ENCODE measurements around the gene CCDC178.

Gene CCDC178

GRCh38 chr18:33194793-33195192 lies 245.7 kb downstream of the CCDC178 start:
- Histone ChIP-seq H3K36me3 (ENCODE audit: low read depth) (no peaks in the 10 kb centered on the region), H3K9me3 (ENCODE audit: severe bottlenecking) (no peaks in the 10 kb centered on the region), H3K4me1 (ENCODE audit: insufficient read depth, poor library complexity, severe bottlenecking) (no peaks in the 10 kb centered on the region), H3K4me3 (ENCODE audit: severe bottlenecking) (no peak overlapping the region), H3K27ac (ENCODE audit: poor library complexity, severe bottlenecking) (no peak overlapping the region), H3K27me3 (ENCODE audit: insufficient read depth, poor library complexity, severe bottlenecking) (no peaks in the 10 kb centered on the region)
- ATAC-seq (ENCODE audit: low read depth) (no peak), DNase-seq (ENCODE audit: low spot score) (no peak)
- no peak for TF ChIP-seq CTCF (IDR thresholded peaks at IDR 0.05; ENCODE audit: poor library complexity, severe bottlenecking)

GRCh38 chr18:33184958-33185357 lies 255.6 kb downstream of the CCDC178 start:
- H3K36me3 ChIP-seq (ENCODE audit: low read depth), result no peaks in the 10 kb centered on the region
- ATAC-seq (ENCODE audit: low read depth), result no peak
- no peak for TF ChIP-seq CTCF (IDR thresholded peaks at IDR 0.05; ENCODE audit: poor library complexity, severe bottlenecking)

GRCh38 chr18:33184175-33184574 lies 256.3 kb downstream of the CCDC178 start:
- H3K4me3 ChIP-seq (ENCODE audit: severe bottlenecking), result no peak overlapping the region
- no peaks in the 10 kb centered on the region for H3K4me1 ChIP-seq (ENCODE audit: insufficient read depth, poor library complexity, severe bottlenecking)
- DNase-seq (ENCODE audit: low spot score) (no peak), ATAC-seq (ENCODE audit: low read depth) (no peak)
- no peak for TF ChIP-seq CTCF (IDR thresholded peaks at IDR 0.05; ENCODE audit: poor library complexity, severe bottlenecking)
- H3K36me3 ChIP-seq (ENCODE audit: low read depth), result no peaks in the 10 kb centered on the region
- no peaks in the 10 kb centered on the region for H3K27me3 ChIP-seq (ENCODE audit: insufficient read depth, poor library complexity, severe bottlenecking)
- H3K27ac ChIP-seq (ENCODE audit: poor library complexity, severe bottlenecking), result no peak overlapping the region
- no peaks in the 10 kb centered on the region for H3K9me3 ChIP-seq (ENCODE audit: severe bottlenecking)

More at GRCh38 chr18:33184958-33185357, 255.6 kb downstream of the CCDC178 start:
- H3K4me3 ChIP-seq (ENCODE audit: severe bottlenecking), result no peak overlapping the region
- DNase-seq (ENCODE audit: low spot score), result no peak
- H3K4me1 ChIP-seq (ENCODE audit: insufficient read depth, poor library complexity, severe bottlenecking), result no peaks in the 10 kb centered on the region
- no peak overlapping the region for H3K27ac ChIP-seq (ENCODE audit: poor library complexity, severe bottlenecking)
- no peaks in the 10 kb centered on the region for H3K9me3 ChIP-seq (ENCODE audit: severe bottlenecking)
- no peaks in the 10 kb centered on the region for H3K27me3 ChIP-seq (ENCODE audit: insufficient read depth, poor library complexity, severe bottlenecking)

- H3K9me3 ChIP-seq (ENCODE audit: severe bottlenecking), result no peaks in the 10 kb centered on the region
- no peak for DNase-seq (ENCODE audit: low spot score)
- no peak for ATAC-seq (ENCODE audit: low read depth)
- no peak overlapping the region for H3K27ac ChIP-seq (ENCODE audit: poor library complexity, severe bottlenecking)
- H3K4me1 ChIP-seq (ENCODE audit: insufficient read depth, poor library complexity, severe bottlenecking), result no peaks in the 10 kb centered on the region
- no peak for TF ChIP-seq CTCF (IDR thresholded peaks at IDR 0.05; ENCODE audit: poor library complexity, severe bottlenecking)
- H3K4me3 ChIP-seq (ENCODE audit: severe bottlenecking), result no peak overlapping the region
- H3K27me3 ChIP-seq (ENCODE audit: insufficient read depth, poor library complexity, severe bottlenecking), result no peaks in the 10 kb centered on the region
- no peaks in the 10 kb centered on the region for H3K36me3 ChIP-seq (ENCODE audit: low read depth)
These were observed 257.4 kb downstream of the CCDC178 start for GRCh38 chr18:33183136-33183535.

GRCh38 chr18:33181016-33181415 lies 259.5 kb downstream of the CCDC178 start:
- Histone ChIP-seq H3K27ac (ENCODE audit: poor library complexity, severe bottlenecking) (no peak overlapping the region), H3K4me1 (ENCODE audit: insufficient read depth, poor library complexity, severe bottlenecking) (no peaks in the 10 kb centered on the region), H3K9me3 (ENCODE audit: severe bottlenecking) (no peaks in the 10 kb centered on the region), H3K36me3 (ENCODE audit: low read depth) (no peaks in the 10 kb centered on the region), H3K27me3 (ENCODE audit: insufficient read depth, poor library complexity, severe bottlenecking) (no peaks in the 10 kb centered on the region), H3K4me3 (ENCODE audit: severe bottlenecking) (no peak overlapping the region)
- no peak for ATAC-seq (ENCODE audit: low read depth)
- no peak for TF ChIP-seq CTCF (IDR thresholded peaks at IDR 0.05; ENCODE audit: poor library complexity, severe bottlenecking)
- DNase-seq (ENCODE audit: low spot score), result no peak
